Measurements from ENCODE around the gene TBK1. TPM values are rescaled to one million over a fixed set of nuclear protein-coding genes. Genes with fewer than 3 reads are reported as not detected.
A peak's percentile ranks its signal among the peaks of the same experiment; 100 is the strongest.

TBK1 gene
- total and polyA plus RNA-seq, 2 of the 13 experiments (the other 11 are each of a cell fraction or from before 2014, with no cell fraction given), result 10.3 to 25.2 TPM

DNA sequence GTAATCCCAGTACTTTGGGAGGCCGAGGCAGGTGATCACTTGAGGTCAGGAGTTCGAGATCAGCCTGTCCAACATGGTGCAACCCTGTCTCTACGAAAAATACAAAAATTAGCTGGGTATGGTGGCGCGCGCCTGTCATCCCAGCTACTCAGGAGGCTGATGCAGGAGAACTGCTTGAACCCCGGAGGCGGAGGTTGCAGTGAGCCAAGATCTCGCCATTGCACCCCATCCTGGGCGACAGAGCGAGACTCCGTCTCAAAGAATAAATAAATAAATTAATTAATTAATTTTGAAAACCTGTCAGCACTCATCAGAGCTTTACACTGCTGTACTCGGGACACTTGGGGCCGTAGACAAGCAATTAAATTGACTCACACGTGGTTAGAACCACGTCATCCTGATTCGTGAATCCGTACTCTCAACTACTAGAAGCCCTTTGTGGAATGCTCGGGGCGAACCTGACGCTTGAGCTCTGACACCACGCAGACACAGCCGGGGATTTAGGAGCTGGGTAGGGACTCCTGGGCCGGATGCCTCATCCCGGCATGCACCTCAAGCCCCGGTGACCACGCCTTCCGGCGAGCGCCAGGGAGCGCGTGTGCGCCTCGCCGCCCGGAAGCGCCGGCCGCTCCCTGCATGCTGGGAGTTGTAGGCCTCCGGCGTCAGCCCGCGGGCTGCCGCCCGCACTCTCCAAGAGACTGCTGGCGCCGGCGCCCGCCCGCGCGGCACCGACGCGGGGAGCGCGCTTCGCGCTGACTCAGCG lies 48.0 kb upstream of the TBK1 start, which contains the start of gene XPOT (continued):
- TF ChIP-seq, protein P1, sequence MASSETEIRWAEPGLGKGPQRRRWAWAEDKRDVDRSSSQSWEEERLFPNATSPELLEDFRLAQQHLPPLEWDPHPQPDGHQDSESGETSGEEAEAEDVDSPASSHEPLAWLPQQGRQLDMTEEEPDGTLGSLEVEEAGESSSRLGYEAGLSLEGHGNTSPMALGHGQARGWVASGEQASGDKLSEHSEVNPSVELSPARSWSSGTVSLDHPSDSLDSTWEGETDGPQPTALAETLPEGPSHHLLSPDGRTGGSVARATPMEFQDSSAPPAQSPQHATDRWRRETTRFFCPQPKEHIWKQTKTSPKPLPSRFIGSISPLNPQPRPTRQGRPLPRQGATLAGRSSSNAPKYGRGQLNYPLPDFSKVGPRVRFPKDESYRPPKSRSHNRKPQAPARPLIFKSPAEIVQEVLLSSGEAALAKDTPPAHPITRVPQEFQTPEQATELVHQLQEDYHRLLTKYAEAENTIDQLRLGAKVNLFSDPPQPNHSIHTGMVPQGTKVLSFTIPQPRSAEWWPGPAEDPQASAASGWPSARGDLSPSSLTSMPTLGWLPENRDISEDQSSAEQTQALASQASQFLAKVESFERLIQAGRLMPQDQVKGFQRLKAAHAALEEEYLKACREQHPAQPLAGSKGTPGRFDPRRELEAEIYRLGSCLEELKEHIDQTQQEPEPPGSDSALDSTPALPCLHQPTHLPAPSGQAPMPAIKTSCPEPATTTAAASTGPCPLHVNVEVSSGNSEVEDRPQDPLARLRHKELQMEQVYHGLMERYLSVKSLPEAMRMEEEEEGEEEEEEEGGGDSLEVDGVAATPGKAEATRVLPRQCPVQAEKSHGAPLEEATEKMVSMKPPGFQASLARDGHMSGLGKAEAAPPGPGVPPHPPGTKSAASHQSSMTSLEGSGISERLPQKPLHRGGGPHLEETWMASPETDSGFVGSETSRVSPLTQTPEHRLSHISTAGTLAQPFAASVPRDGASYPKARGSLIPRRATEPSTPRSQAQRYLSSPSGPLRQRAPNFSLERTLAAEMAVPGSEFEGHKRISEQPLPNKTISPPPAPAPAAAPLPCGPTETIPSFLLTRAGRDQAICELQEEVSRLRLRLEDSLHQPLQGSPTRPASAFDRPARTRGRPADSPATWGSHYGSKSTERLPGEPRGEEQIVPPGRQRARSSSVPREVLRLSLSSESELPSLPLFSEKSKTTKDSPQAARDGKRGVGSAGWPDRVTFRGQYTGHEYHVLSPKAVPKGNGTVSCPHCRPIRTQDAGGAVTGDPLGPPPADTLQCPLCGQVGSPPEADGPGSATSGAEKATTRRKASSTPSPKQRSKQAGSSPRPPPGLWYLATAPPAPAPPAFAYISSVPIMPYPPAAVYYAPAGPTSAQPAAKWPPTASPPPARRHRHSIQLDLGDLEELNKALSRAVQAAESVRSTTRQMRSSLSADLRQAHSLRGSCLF (CRISPR knock-in tag; IDR thresholded peaks at IDR 0.05; ENCODE audit: borderline replicate concordance), result no peak
- TF ChIP-seq ZSCAN29 (CRISPR knock-in tag; conservative IDR thresholded peaks at IDR 0.05), result no peak
- TF ChIP-seq, protein P2, sequence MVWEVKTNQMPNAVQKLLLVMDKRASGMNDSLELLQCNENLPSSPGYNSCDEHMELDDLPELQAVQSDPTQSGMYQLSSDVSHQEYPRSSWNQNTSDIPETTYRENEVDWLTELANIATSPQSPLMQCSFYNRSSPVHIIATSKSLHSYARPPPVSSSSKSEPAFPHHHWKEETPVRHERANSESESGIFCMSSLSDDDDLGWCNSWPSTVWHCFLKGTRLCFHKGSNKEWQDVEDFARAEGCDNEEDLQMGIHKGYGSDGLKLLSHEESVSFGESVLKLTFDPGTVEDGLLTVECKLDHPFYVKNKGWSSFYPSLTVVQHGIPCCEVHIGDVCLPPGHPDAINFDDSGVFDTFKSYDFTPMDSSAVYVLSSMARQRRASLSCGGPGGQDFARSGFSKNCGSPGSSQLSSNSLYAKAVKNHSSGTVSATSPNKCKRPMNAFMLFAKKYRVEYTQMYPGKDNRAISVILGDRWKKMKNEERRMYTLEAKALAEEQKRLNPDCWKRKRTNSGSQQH (CRISPR knock-in tag; IDR thresholded peaks at IDR 0.05; ENCODE audit: low read depth), result no peak; the same call in 1 of the 2 replicates
- peak; percentile 39; the same call in 1 of the 2 replicates for TF ChIP-seq PITX1 (CRISPR knock-in tag; IDR thresholded peaks at IDR 0.05)
- TF ChIP-seq MED13 (CRISPR knock-in tag; IDR thresholded peaks at IDR 0.05), result no peak
- TF ChIP-seq HNF4A (CRISPR knock-in tag; IDR thresholded peaks at IDR 0.05), result no peak
- TF ChIP-seq MYC (CRISPR knock-in tag; IDR thresholded peaks at IDR 0.05; ENCODE audit: borderline replicate concordance), result peak; percentile 79; the same call in 1 of the 2 replicates
- TF ChIP-seq CCDC6 (CRISPR knock-in tag; IDR thresholded peaks at IDR 0.05), result peak; percentile 65; the same call in 1 of the 2 replicates
- no peak for TF ChIP-seq ZNF33B (CRISPR knock-in tag; IDR thresholded peaks at IDR 0.05)
- 0 out of 2 replicates have a peak, but pooled peaks have one; percentile 12 for TF ChIP-seq RXRB (CRISPR knock-in tag; IDR thresholded peaks at IDR 0.05; ENCODE audit: borderline replicate concordance)
- no peak for TF ChIP-seq JUNB (CRISPR knock-in tag; IDR thresholded peaks at IDR 0.05; ENCODE audit: borderline replicate concordance)
- TF ChIP-seq, protein P3, sequence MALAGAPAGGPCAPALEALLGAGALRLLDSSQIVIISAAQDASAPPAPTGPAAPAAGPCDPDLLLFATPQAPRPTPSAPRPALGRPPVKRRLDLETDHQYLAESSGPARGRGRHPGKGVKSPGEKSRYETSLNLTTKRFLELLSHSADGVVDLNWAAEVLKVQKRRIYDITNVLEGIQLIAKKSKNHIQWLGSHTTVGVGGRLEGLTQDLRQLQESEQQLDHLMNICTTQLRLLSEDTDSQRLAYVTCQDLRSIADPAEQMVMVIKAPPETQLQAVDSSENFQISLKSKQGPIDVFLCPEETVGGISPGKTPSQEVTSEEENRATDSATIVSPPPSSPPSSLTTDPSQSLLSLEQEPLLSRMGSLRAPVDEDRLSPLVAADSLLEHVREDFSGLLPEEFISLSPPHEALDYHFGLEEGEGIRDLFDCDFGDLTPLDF (CRISPR knock-in tag; IDR thresholded peaks at IDR 0.05), result no peak; the same call in 1 of the 2 replicates
- TF ChIP-seq SETDB1 (CRISPR knock-in tag; IDR thresholded peaks at IDR 0.05; ENCODE audit: borderline replicate concordance), result no peak
- TF ChIP-seq, protein P4, sequence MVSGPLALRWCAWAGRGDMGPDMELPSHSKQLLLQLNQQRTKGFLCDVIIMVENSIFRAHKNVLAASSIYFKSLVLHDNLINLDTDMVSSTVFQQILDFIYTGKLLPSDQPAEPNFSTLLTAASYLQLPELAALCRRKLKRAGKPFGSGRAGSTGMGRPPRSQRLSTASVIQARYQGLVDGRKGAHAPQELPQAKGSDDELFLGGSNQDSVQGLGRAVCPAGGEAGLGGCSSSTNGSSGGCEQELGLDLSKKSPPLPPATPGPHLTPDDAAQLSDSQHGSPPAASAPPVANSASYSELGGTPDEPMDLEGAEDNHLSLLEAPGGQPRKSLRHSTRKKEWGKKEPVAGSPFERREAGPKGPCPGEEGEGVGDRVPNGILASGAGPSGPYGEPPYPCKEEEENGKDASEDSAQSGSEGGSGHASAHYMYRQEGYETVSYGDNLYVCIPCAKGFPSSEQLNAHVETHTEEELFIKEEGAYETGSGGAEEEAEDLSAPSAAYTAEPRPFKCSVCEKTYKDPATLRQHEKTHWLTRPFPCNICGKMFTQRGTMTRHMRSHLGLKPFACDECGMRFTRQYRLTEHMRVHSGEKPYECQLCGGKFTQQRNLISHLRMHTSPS (CRISPR knock-in tag; IDR thresholded peaks at IDR 0.05; ENCODE audit: low read depth), result no peak; the same call in 1 of the 2 replicates
- TF ChIP-seq, protein P5, sequence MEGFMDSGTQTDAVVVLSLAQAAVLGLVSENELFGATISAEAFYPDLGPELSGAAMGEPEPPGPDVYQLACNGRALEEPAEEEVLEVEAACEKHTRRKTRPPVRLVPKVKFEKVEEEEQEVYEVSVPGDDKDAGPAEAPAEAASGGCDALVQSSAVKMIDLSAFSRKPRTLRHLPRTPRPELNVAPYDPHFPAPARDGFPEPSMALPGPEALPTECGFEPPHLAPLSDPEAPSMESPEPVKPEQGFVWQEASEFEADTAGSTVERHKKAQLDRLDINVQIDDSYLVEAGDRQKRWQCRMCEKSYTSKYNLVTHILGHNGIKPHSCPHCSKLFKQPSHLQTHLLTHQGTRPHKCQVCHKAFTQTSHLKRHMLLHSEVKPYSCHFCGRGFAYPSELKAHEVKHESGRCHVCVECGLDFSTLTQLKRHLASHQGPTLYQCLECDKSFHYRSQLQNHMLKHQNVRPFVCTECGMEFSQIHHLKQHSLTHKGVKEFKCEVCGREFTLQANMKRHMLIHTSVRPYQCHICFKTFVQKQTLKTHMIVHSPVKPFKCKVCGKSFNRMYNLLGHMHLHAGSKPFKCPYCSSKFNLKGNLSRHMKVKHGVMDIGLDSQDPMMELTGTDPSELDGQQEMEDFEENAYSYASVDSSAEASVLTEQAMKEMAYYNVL (CRISPR knock-in tag; IDR thresholded peaks at IDR 0.05; ENCODE audit: borderline replicate concordance), result no peak
- no peak for TF ChIP-seq PTBP1 (IDR thresholded peaks at IDR 0.05; ENCODE audit: low read depth, low read length, poor library complexity, severe bottlenecking)
